Renal pelvis (tissue), 4 donors: ENCODE data around the gene FOXJ3. TPM values are rescaled to one million over a fixed set of nuclear protein-coding genes. Genes with fewer than 3 reads are reported as not detected.
"Not testable (repeated sequence)": the region's sequence is repeated elsewhere in the genome, so short reads cannot be mapped to it uniquely, and the experiment has no call there.

ENCODE experiments used
- DNase-seq: peaks from one replicate; pipeline ENCODE4 v3.0.0-alpha.2; 2013
- polyA plus RNA-seq, 3 donors: library from polyadenylated mRNA; unstranded; fragments of 120-200 nt; gene quantifications; one replicate each; pipeline ENCODE4 v1.2.1, GENCODE V29; 2013; ENCODE audit not compliant: insufficient read length in 3 of 3

FOXJ3 gene
- polyA plus RNA-seq, 3 donors: 35.7 to 50.6 (median 44.8) TPM

GRCh38 chr1:42259739-42260064, 75.3 kb downstream of the FOXJ3 start:
- DNase-seq: no peak

- DNase-seq: no peak
Measured at GRCh38 chr1:42259059-42259738, 75.8 kb downstream of the FOXJ3 start.

- no peak for DNase-seq
Measured at GRCh38 chr1:42258218-42258617, 76.8 kb downstream of the FOXJ3 start.

- no peak for DNase-seq
Measured at GRCh38 chr1:42251042-42251441, 84.0 kb downstream of the FOXJ3 start.

- DNase-seq: no peak
Measured at GRCh38 chr1:42250164-42250563, 84.9 kb downstream of the FOXJ3 start.

- DNase-seq: no peak
Measured at GRCh38 chr1:42240966-42241755, 93.9 kb downstream of the FOXJ3 start.

- DNase-seq: no peak
Measured at GRCh38 chr1:42239555-42239954, 95.5 kb downstream of the FOXJ3 start.

- DNase-seq: no peak
Measured at GRCh38 chr1:42239041-42239440, 96.0 kb downstream of the FOXJ3 start.

- DNase-seq: no peak
Measured at GRCh38 chr1:42231253-42231652, 103.8 kb downstream of the FOXJ3 start.

- no peak for DNase-seq
Measured at GRCh38 chr1:42228938-42229337, 106.1 kb downstream of the FOXJ3 start.

GRCh38 chr1:42223036-42223435, 112.0 kb downstream of the FOXJ3 start:
- no peak for DNase-seq

- no peak for DNase-seq
Measured at GRCh38 chr1:42221952-42222606, 113.0 kb downstream of the FOXJ3 start.

GRCh38 chr1:42221456-42221855, 113.6 kb downstream of the FOXJ3 start:
- DNase-seq: no peak

- DNase-seq: no peak
Measured at GRCh38 chr1:42219627-42220026, 115.4 kb downstream of the FOXJ3 start.

GRCh38 chr1:42214447-42214871, 120.6 kb downstream of the FOXJ3 start:
- DNase-seq: no peak

GRCh38 chr1:42211224-42211623, 123.8 kb downstream of the FOXJ3 start:
- no peak for DNase-seq

GRCh38 chr1:42210421-42211133, 124.5 kb downstream of the FOXJ3 start:
- no peak for DNase-seq

GRCh38 chr1:42209526-42210251, 125.3 kb downstream of the FOXJ3 start:
- DNase-seq: no peak

- DNase-seq: not testable (repeated sequence)
Measured at GRCh38 chr1:42206930-42207329, 128.1 kb downstream of the FOXJ3 start.

GRCh38 chr1:42206164-42206563, 128.9 kb downstream of the FOXJ3 start:
- DNase-seq: no peak

- no peak for DNase-seq
Measured at GRCh38 chr1:42201986-42202385, 133.0 kb downstream of the FOXJ3 start.

GRCh38 chr1:42198251-42198650, 136.8 kb downstream of the FOXJ3 start:
- no peak for DNase-seq
